Naive B cell (primary cell): ENCODE data around the gene BICRAL. TPM values are rescaled to one million over a fixed set of nuclear protein-coding genes. Genes with fewer than 3 reads are reported as not detected.
A peak's percentile ranks its signal among the peaks of the same experiment; 100 is the strongest.
"Not testable (repeated sequence)": the region's sequence is repeated elsewhere in the genome, so short reads cannot be mapped to it uniquely, and the experiment has no call there.

Experiments
- ATAC-seq, 2 donors: fragments of 150-1000 bp; cut with Tn5 transposase; 2 replicates each; pipeline ENCODE4 v1.10.0; 2021; ENCODE audit warnings: low read depth in 2 of 2, mild to moderate bottlenecking in 2 of 2, moderate library complexity in 2 of 2
- DNase-seq: peaks from one replicate; pipeline ENCODE4 v3.0.0; 2022
- H3K27ac Mint-ChIP-seq, 6 donors: one replicate each; pipeline ENCODE4 v1.8.0; 2020 to 2022; ENCODE audit warnings: mild to moderate bottlenecking in 6 of 6, mixed read lengths in 6 of 6, moderate library complexity in 5 of 6, inconsistent platforms in 2 of 6
- H3K27me3 Mint-ChIP-seq, 3 donors: one replicate each; pipeline ENCODE4 v1.8.0; 2021 to 2022; ENCODE audit warnings: mixed read lengths in 3 of 3, mild to moderate bottlenecking in 1 of 3
- H3K36me3 Mint-ChIP-seq, 2 donors: one replicate each; pipeline ENCODE4 v1.8.0; 2020 to 2022; ENCODE audit warnings: mixed read lengths in 2 of 2, inconsistent platforms in 1 of 2, mild to moderate bottlenecking in 1 of 2
- H3K4me1 Mint-ChIP-seq, 3 donors: one replicate each; pipeline ENCODE4 v1.8.0; 2020 to 2022; ENCODE audit warnings: mixed read lengths in 3 of 3, inconsistent platforms in 1 of 3, mild to moderate bottlenecking in 1 of 3, moderate library complexity in 1 of 3
- H3K4me3 Mint-ChIP-seq, 8 donors: one replicate each; pipeline ENCODE4 v1.8.0; 2020 to 2022; ENCODE audit warnings: mild to moderate bottlenecking in 8 of 8, mixed read lengths in 8 of 8, moderate library complexity in 8 of 8, inconsistent platforms in 2 of 8
- H3K9me3 Mint-ChIP-seq, 7 donors: one replicate each; pipeline ENCODE4 v1.8.0; 2020 to 2022; ENCODE audit warnings: mixed read lengths in 7 of 7, mild to moderate bottlenecking in 5 of 7, inconsistent platforms in 2 of 7, moderate library complexity in 1 of 7
- polyA plus RNA-seq, 6 donors: library from polyadenylated mRNA; unstranded; fragments of 300-500 nt; fragmentation: Illumina TruSeq; gene quantifications; one replicate each; pipeline ENCODE4 v1.2.3, GENCODE V29; 2021; ENCODE audit warnings: low read depth in 6 of 6

BICRAL gene
- polyA plus RNA-seq, 6 donors from 2014 or later: 1.8 to 4.9 (median 4.1) TPM

DNA sequence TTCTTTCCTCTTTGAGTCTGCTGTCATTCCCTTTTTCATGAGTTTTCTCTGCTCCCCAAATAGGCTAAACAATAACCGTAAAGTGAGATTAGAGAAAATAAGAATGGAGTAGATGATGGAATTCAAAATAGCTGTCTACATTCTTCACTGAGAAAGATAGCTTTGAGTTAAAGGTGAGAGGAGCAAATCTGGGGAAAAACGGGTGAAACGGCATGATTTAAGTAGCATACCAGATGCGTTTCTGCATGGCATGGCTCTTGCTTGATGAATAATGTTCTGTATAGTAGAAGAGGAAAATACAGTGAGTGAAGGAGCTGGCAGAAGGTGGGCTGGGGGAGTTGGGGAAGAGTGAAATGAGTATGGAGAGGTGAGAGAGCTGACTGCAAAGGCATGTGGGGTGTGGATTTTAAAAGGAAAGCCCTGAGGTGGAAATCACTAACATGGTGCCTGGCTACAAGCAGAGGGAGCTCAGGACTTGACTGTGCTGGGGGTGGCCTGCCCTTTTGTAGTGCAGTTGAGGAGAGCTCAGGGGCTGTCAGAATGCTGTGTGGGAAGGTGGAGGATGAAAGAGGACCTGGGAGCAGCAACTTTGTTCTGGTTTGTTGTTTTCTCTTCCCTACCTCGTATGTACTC is 8.8 kb downstream of the BICRAL start:
- H3K36me3 Mint-ChIP-seq: peaks cover 5 to 14% of the 10 kb centered on the region in 2 donors
- peak overlapping the region in 5 of 6 donors; percentile 0 to 91 (median 72) for H3K27ac Mint-ChIP-seq
- H3K4me1 Mint-ChIP-seq: peaks cover 28 to 37% (median 29%) of the 10 kb centered on the region in 3 donors
- no peaks in the 10 kb centered on the region for H3K9me3 Mint-ChIP-seq
- H3K27me3 Mint-ChIP-seq: no peaks in the 10 kb centered on the region
- ATAC-seq (no peak), DNase-seq (no peak)
- H3K4me3 Mint-ChIP-seq: peak overlapping the region in 2 of 8 donors; percentile 26 to 61

GRCh38 chr6:42791706-42792320 is 10.0 kb downstream of the BICRAL start:
- no peak overlapping the region for H3K4me3 Mint-ChIP-seq
- DNase-seq (no peak), ATAC-seq (no peak)
- H3K27me3 Mint-ChIP-seq: no peaks in the 10 kb centered on the region
- peaks cover 5 to 14% of the 10 kb centered on the region in 2 donors for H3K36me3 Mint-ChIP-seq
- peaks cover 33 to 44% (median 39%) of the 10 kb centered on the region in 3 donors for H3K4me1 Mint-ChIP-seq
- H3K9me3 Mint-ChIP-seq: no peaks in the 10 kb centered on the region
- H3K27ac Mint-ChIP-seq: peak overlapping the region in 3 of 6 donors; percentile 47 to 72 (median 67)

GRCh38 chr6:42795651-42796050 is 13.8 kb downstream of the BICRAL start:
- no peaks in the 10 kb centered on the region for H3K27me3 Mint-ChIP-seq
- peaks cover 12 to 25% (median 14%) of the 10 kb centered on the region in 3 donors for H3K4me1 Mint-ChIP-seq
- DNase-seq (no peak), ATAC-seq (no peak)
- H3K9me3 Mint-ChIP-seq: no peaks in the 10 kb centered on the region
- no peak overlapping the region for H3K4me3 Mint-ChIP-seq
- peaks cover 0 to 3% of the 10 kb centered on the region in 2 donors for H3K36me3 Mint-ChIP-seq
- H3K27ac Mint-ChIP-seq: peak overlapping the region in 1 of 6 donors; percentile 45

GRCh38 chr6:42796171-42796570 is 14.3 kb downstream of the BICRAL start:
- peaks cover 10 to 20% (median 10%) of the 10 kb centered on the region in 3 donors for H3K4me1 Mint-ChIP-seq
- no peak overlapping the region for H3K4me3 Mint-ChIP-seq
- no peak for DNase-seq
- no peaks in the 10 kb centered on the region for H3K9me3 Mint-ChIP-seq
- H3K36me3 Mint-ChIP-seq: no peaks in the 10 kb centered on the region
- no peak for ATAC-seq
- peak overlapping the region in 2 of 6 donors; percentile 21 to 80 for H3K27ac Mint-ChIP-seq
- H3K27me3 Mint-ChIP-seq: no peaks in the 10 kb centered on the region

GRCh38 chr6:42797696-42798095 is 15.8 kb downstream of the BICRAL start:
- peak overlapping the region in 1 of 6 donors; percentile 64 for H3K27ac Mint-ChIP-seq
- H3K36me3 Mint-ChIP-seq: not testable (repeated sequence)

GRCh38 chr6:42805297-42805861 is 23.5 kb downstream of the BICRAL start:
- no peak for ATAC-seq
- no peak for DNase-seq
- peak overlapping the region in 3 of 6 donors; percentile 12 to 71 (median 27) for H3K27ac Mint-ChIP-seq
- H3K9me3 Mint-ChIP-seq: no peaks in the 10 kb centered on the region
- no peaks in the 10 kb centered on the region for H3K27me3 Mint-ChIP-seq
- no peaks in the 10 kb centered on the region for H3K36me3 Mint-ChIP-seq
- H3K4me3 Mint-ChIP-seq: no peak overlapping the region
- H3K4me1 Mint-ChIP-seq: peaks cover 7 to 18% (median 16%) of the 10 kb centered on the region in 3 donors

More at GRCh38 chr6:42797696-42798095, 15.8 kb downstream of the BICRAL start:
- not testable (repeated sequence) for H3K9me3 Mint-ChIP-seq, ATAC-seq, H3K27me3 Mint-ChIP-seq, DNase-seq
- Mint-ChIP-seq H3K4me3 (peak overlapping the region in 1 of 8 donors; percentile 11), H3K4me1 (peaks cover 10 to 17% (median 10%) of the 10 kb centered on the region in 3 donors)

DNA sequence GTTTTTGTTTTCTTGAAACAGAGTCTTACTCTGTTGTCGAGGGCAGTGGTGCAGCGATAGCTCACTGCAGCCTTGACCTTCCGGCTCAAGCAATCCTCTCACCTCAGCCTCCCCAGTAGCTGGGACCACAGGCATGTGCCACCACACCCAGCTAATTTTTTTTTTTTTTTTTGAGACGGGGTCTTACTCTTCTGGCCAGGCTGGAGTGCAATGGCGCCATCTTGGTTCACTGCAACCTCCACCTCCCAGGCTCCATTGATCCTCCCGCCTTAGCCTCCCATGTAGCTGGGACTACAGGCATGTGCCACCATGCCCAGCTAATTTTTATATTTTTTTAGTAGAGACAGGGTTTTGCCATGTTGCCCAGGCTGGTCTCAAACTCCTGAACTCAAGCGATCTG is 24.5 kb downstream of the BICRAL start:
- not testable (repeated sequence) for DNase-seq, H3K27me3 Mint-ChIP-seq, ATAC-seq, H3K4me3 Mint-ChIP-seq, H3K9me3 Mint-ChIP-seq, H3K27ac Mint-ChIP-seq, H3K36me3 Mint-ChIP-seq
- peaks cover 7 to 18% (median 16%) of the 10 kb centered on the region in 3 donors for H3K4me1 Mint-ChIP-seq

- peak overlapping the region in 2 of 6 donors; percentile 33 to 56 for H3K27ac Mint-ChIP-seq
These were observed 26.9 kb downstream of the BICRAL start for GRCh38 chr6:42808492-42809483.

DNA sequence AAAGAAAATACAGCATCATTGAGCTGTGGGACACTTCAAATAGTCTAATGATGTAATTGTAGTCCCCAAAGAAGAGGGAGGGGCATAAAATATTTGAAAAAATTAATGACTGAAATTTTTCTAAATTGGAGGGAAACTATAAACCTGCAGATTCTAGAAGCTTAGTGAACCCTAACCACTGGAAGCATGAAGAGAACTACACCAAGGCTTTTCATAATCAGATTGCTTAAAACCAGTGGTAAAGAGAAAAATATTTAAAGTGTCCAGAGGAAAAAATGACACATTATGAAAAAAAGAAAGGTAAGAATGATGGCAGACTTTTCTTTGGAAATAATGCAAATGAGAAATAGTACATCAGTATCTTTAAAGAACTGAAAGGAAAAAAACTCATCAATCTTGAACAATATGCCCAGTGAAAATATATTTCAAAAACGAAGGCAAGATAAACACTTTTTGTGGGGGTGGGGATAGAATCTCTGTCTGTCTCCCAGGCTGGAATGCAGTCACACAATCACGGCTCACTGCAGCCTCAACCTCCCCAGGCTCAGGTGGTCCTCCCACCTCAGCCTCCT is 31.3 kb downstream of the BICRAL start:
- DNase-seq (no peak), ATAC-seq (no peak)
- Mint-ChIP-seq H3K27me3 (no peaks in the 10 kb centered on the region), H3K9me3 (no peaks in the 10 kb centered on the region), H3K36me3 (no peaks in the 10 kb centered on the region), H3K27ac (peak overlapping the region in 1 of 6 donors; percentile 59), H3K4me1 (peaks cover 0 to 5% (median 5%) of the 10 kb centered on the region in 3 donors), H3K4me3 (no peak overlapping the region)

More at GRCh38 chr6:42808492-42809483, 26.9 kb downstream of the BICRAL start:
- H3K4me3 Mint-ChIP-seq: no peak overlapping the region
- ATAC-seq (no peak), DNase-seq (no peak)
- H3K4me1 Mint-ChIP-seq: peaks cover 7 to 18% (median 14%) of the 10 kb centered on the region in 3 donors
- H3K36me3 Mint-ChIP-seq: no peaks in the 10 kb centered on the region
- no peaks in the 10 kb centered on the region for H3K9me3 Mint-ChIP-seq
- no peaks in the 10 kb centered on the region for H3K27me3 Mint-ChIP-seq

DNA sequence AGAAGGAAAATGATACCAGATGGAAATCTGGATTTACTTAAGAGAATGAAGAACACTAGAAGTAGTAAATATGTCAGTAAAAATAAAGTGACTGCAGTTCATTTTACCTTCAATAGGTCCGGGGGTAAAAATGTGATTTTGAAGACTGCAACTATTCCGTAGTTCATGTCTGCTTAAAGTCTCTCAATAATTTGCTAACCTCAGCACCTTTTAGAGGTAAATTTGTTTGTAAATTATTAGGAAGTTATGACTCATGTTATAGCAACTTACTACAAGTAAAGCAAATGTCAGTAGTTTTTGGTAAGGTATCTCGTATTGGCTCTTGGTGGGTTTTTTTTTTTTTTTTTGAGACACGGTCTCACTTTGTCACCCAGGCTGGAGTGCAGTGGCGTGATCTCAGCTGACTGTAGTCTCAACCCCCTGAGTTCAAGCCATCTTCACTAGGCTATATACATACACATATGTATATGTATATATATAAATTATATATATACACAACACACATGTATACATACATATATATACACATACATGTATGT is 32.1 kb downstream of the BICRAL start:
- H3K9me3 Mint-ChIP-seq: no peaks in the 10 kb centered on the region
- no peaks in the 10 kb centered on the region for H3K36me3 Mint-ChIP-seq
- H3K4me1 Mint-ChIP-seq: peaks cover 0 to 5% (median 4%) of the 10 kb centered on the region in 3 donors
- H3K4me3 Mint-ChIP-seq: no peak overlapping the region
- peak overlapping the region in 1 of 6 donors; percentile 79 for H3K27ac Mint-ChIP-seq
- DNase-seq (no peak), ATAC-seq (no peak)
- H3K27me3 Mint-ChIP-seq: no peaks in the 10 kb centered on the region

DNA sequence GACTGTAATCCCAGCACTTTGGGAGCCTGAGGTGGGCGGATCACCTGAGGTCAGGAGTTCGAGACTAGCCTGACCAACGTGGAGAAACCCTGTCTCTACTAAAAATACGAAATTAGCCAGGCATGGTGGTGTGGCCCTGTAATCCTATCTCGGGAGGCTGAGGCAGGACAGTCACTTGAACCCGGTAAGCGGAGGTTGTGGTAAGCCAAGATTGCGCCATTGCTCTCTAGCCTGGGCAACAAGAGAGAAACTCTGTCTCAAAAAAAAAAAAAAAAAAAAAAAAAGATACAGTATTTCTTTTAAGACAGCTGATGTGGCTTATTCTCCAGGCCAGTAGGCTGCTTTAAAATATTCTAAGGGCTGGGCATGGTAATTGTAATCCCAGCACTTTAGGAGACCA is 33.9 kb downstream of the BICRAL start:
- Mint-ChIP-seq H3K27ac (peak overlapping the region in 2 of 6 donors; percentile 26 to 67), H3K4me1 (peaks cover 11 to 19% (median 18%) of the 10 kb centered on the region in 3 donors)
- DNase-seq, H3K27me3 Mint-ChIP-seq, H3K9me3 Mint-ChIP-seq, H3K36me3 Mint-ChIP-seq, H3K4me3 Mint-ChIP-seq, ATAC-seq: not testable (repeated sequence)

DNA sequence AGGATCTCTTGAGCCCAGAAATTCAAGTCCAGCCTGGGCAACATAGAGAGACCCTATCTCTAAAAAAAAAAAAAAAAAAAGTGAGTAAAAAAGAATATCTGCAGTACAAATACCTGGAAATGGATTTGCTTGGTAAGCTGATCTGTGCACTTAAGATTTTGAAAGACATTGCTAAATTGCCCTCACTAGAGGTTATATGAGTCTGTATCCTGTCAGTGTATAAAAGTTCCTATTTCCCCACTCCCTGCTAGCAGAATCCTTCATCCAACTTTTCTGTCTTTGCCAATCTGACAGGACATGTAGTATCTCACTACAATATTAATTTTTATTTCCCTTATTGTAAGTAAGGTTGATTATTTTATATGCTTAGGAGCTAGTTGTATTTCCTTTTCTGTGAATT is 36.1 kb downstream of the BICRAL start:
- Mint-ChIP-seq H3K36me3 (no peaks in the 10 kb centered on the region), H3K4me1 (peaks cover 24 to 35% (median 31%) of the 10 kb centered on the region in 3 donors), H3K27ac (peak overlapping the region in 1 of 6 donors; percentile 18), H3K4me3 (no peak overlapping the region), H3K9me3 (no peaks in the 10 kb centered on the region), H3K27me3 (no peaks in the 10 kb centered on the region)
- DNase-seq (no peak), ATAC-seq (no peak)
